ENCODE results near the gene CLDN7.
"Not testable (repeated sequence)": the region's sequence is repeated elsewhere in the genome, so short reads cannot be mapped to it uniquely, and the experiment has no call there.

CLDN7 gene

GRCh38 chr17:7249830-7250229 is 12.4 kb downstream of the CLDN7 start:
- H3K9ac ChIP-seq (ENCODE audit: low read length) = peak overlapping the region; percentile 74

GRCh38 chr17:7249214-7249613 is 13.1 kb downstream of the CLDN7 start:
- H3K4me3 ChIP-seq (ENCODE audit: low read depth in 1 of 2, low read length in 2 of 2) = no peak overlapping the region

More at GRCh38 chr17:7249830-7250229, 12.4 kb downstream of the CLDN7 start:
- H3K9me3 ChIP-seq (ENCODE audit: low read length) = no peaks in the 10 kb centered on the region
- peaks cover 29% of the 10 kb centered on the region for H3K36me3 ChIP-seq (ENCODE audit: insufficient read depth, low read length)
- H3K4me1 ChIP-seq (ENCODE audit: insufficient read depth, low read length) = peaks cover 31% of the 10 kb centered on the region
- H3K4me3 ChIP-seq (ENCODE audit: low read depth in 1 of 2, low read length in 2 of 2) = peak overlapping the region; percentile 79 to 83
- no peaks in the 10 kb centered on the region for H3K27me3 ChIP-seq (ENCODE audit: control insufficient read depth in 1 of 2, insufficient read depth in 2 of 2, low read length in 2 of 2)
- H3K27ac ChIP-seq (ENCODE audit: low read depth, low read length) = peak overlapping the region; percentile 86

GRCh38 chr17:7248796-7249195 is 13.5 kb downstream of the CLDN7 start:
- Histone ChIP-seq H3K4me3 (ENCODE audit: low read depth in 1 of 2, low read length in 2 of 2) (no peak overlapping the region), H3K4me1 (ENCODE audit: insufficient read depth, low read length) (peaks cover 31% of the 10 kb centered on the region), H3K27me3 (ENCODE audit: control insufficient read depth in 1 of 2, insufficient read depth in 2 of 2, low read length in 2 of 2) (no peaks in the 10 kb centered on the region), H3K9ac (ENCODE audit: low read length) (no peak overlapping the region), H3K36me3 (ENCODE audit: insufficient read depth, low read length) (peaks cover 29% of the 10 kb centered on the region), H3K9me3 (ENCODE audit: low read length) (no peaks in the 10 kb centered on the region), H3K27ac (ENCODE audit: low read depth, low read length) (no peak overlapping the region)

More at GRCh38 chr17:7249214-7249613, 13.1 kb downstream of the CLDN7 start:
- peaks cover 31% of the 10 kb centered on the region for H3K4me1 ChIP-seq (ENCODE audit: insufficient read depth, low read length)
- H3K27me3 ChIP-seq (ENCODE audit: control insufficient read depth in 1 of 2, insufficient read depth in 2 of 2, low read length in 2 of 2) = no peaks in the 10 kb centered on the region
- H3K9me3 ChIP-seq (ENCODE audit: low read length) = no peaks in the 10 kb centered on the region
- no peak overlapping the region for H3K9ac ChIP-seq (ENCODE audit: low read length)
- H3K36me3 ChIP-seq (ENCODE audit: insufficient read depth, low read length) = peaks cover 29% of the 10 kb centered on the region
- H3K27ac ChIP-seq (ENCODE audit: low read depth, low read length) = no peak overlapping the region

GRCh38 chr17:7246779-7247178 is 15.5 kb downstream of the CLDN7 start:
- Histone ChIP-seq H3K4me3 (ENCODE audit: low read depth in 1 of 2, low read length in 2 of 2) (no peak overlapping the region), H3K9ac (ENCODE audit: low read length) (no peak overlapping the region), H3K4me1 (ENCODE audit: insufficient read depth, low read length) (peaks cover 26% of the 10 kb centered on the region), H3K9me3 (ENCODE audit: low read length) (no peaks in the 10 kb centered on the region), H3K27me3 (ENCODE audit: control insufficient read depth in 1 of 2, insufficient read depth in 2 of 2, low read length in 2 of 2) (no peaks in the 10 kb centered on the region), H3K36me3 (ENCODE audit: insufficient read depth, low read length) (peaks cover 29% of the 10 kb centered on the region), H3K27ac (ENCODE audit: low read depth, low read length) (no peak overlapping the region)

- not testable (repeated sequence) for H3K9ac ChIP-seq (ENCODE audit: low read length); H3K9me3 ChIP-seq (ENCODE audit: low read length); H3K27ac ChIP-seq (ENCODE audit: low read depth, low read length); H3K4me3 ChIP-seq (ENCODE audit: low read depth in 1 of 2, low read length in 2 of 2); H3K27me3 ChIP-seq (ENCODE audit: control insufficient read depth in 1 of 2, insufficient read depth in 2 of 2, low read length in 2 of 2)
- peaks cover 26% of the 10 kb centered on the region for H3K4me1 ChIP-seq (ENCODE audit: insufficient read depth, low read length)
- peaks cover 46% of the 10 kb centered on the region for H3K36me3 ChIP-seq (ENCODE audit: insufficient read depth, low read length)
These were observed 18.4 kb downstream of the CLDN7 start for GRCh38 chr17:7243838-7244237.

- Histone ChIP-seq H3K36me3 (ENCODE audit: insufficient read depth, low read length) (peaks cover 46% of the 10 kb centered on the region), H3K27me3 (ENCODE audit: control insufficient read depth in 1 of 2, insufficient read depth in 2 of 2, low read length in 2 of 2) (no peaks in the 10 kb centered on the region), H3K9me3 (ENCODE audit: low read length) (no peaks in the 10 kb centered on the region), H3K4me3 (ENCODE audit: low read depth in 1 of 2, low read length in 2 of 2) (peak overlapping the region; percentile 66 to 82), H3K9ac (ENCODE audit: low read length) (peak overlapping the region; percentile 88), H3K27ac (ENCODE audit: low read depth, low read length) (peak overlapping the region; percentile 81), H3K4me1 (ENCODE audit: insufficient read depth, low read length) (peaks cover 24% of the 10 kb centered on the region)
These were observed 18.9 kb downstream of the CLDN7 start for GRCh38 chr17:7243453-7243729.

GRCh38 chr17:7242717-7243452 is 19.4 kb downstream of the CLDN7 start:
- H3K9ac ChIP-seq (ENCODE audit: low read length) = peak overlapping the region; percentile 88
- peak overlapping the region; percentile 66 to 82 for H3K4me3 ChIP-seq (ENCODE audit: low read depth in 1 of 2, low read length in 2 of 2)
- H3K4me1 ChIP-seq (ENCODE audit: insufficient read depth, low read length) = peaks cover 24% of the 10 kb centered on the region
- peak overlapping the region; percentile 81 for H3K27ac ChIP-seq (ENCODE audit: low read depth, low read length)
- peaks cover 46% of the 10 kb centered on the region for H3K36me3 ChIP-seq (ENCODE audit: insufficient read depth, low read length)
- no peaks in the 10 kb centered on the region for H3K9me3 ChIP-seq (ENCODE audit: low read length)
- H3K27me3 ChIP-seq (ENCODE audit: control insufficient read depth in 1 of 2, insufficient read depth in 2 of 2, low read length in 2 of 2) = no peaks in the 10 kb centered on the region

- Histone ChIP-seq H3K4me3 (ENCODE audit: low read depth in 1 of 2, low read length in 2 of 2) (peak within 1 kb of the TSS; percentile 69 to 82), H3K36me3 (ENCODE audit: insufficient read depth, low read length) (peaks cover 44% of the 10 kb centered on the region), H3K9me3 (ENCODE audit: low read length) (no peaks in the 10 kb centered on the region), H3K4me1 (ENCODE audit: insufficient read depth, low read length) (peaks cover 29% of the 10 kb centered on the region), H3K9ac (ENCODE audit: low read length) (peak within 1 kb of the TSS; percentile 88), H3K27ac (ENCODE audit: low read depth, low read length) (peak within 1 kb of the TSS; percentile 81), H3K27me3 (ENCODE audit: control insufficient read depth in 1 of 2, insufficient read depth in 2 of 2, low read length in 2 of 2) (no peaks in the 10 kb centered on the region)
These were observed 20.2 kb downstream of the CLDN7 start, which contains the start of gene GABARAP for GRCh38 chr17:7241783-7242716. GABARAP (minus strand) TSS chr17:7242449; CDS start chr17:7242330, 119 bp downstream.

- Histone ChIP-seq H3K9ac (ENCODE audit: low read length) (peak overlapping the region; percentile 88), H3K4me3 (ENCODE audit: low read depth in 1 of 2, low read length in 2 of 2) (peak overlapping the region; percentile 69 to 82), H3K36me3 (ENCODE audit: insufficient read depth, low read length) (peaks cover 44% of the 10 kb centered on the region), H3K27ac (ENCODE audit: low read depth, low read length) (peak overlapping the region; percentile 81), H3K9me3 (ENCODE audit: low read length) (no peaks in the 10 kb centered on the region), H3K27me3 (ENCODE audit: control insufficient read depth in 1 of 2, insufficient read depth in 2 of 2, low read length in 2 of 2) (no peaks in the 10 kb centered on the region), H3K4me1 (ENCODE audit: insufficient read depth, low read length) (peaks cover 34% of the 10 kb centered on the region)
These were observed 21.1 kb downstream of the CLDN7 start for GRCh38 chr17:7241090-7241733.

- H3K27ac ChIP-seq (ENCODE audit: low read depth, low read length) = no peak overlapping the region
- H3K9ac ChIP-seq (ENCODE audit: low read length) = peak overlapping the region; percentile 13
- peak overlapping the region in 1 of 2 donors; percentile 82 for H3K4me3 ChIP-seq (ENCODE audit: low read depth in 1 of 2, low read length in 2 of 2)
- peaks cover 34% of the 10 kb centered on the region for H3K4me1 ChIP-seq (ENCODE audit: insufficient read depth, low read length)
- no peaks in the 10 kb centered on the region for H3K9me3 ChIP-seq (ENCODE audit: low read length)
- peaks cover 45% of the 10 kb centered on the region for H3K36me3 ChIP-seq (ENCODE audit: insufficient read depth, low read length)
- H3K27me3 ChIP-seq (ENCODE audit: control insufficient read depth in 1 of 2, insufficient read depth in 2 of 2, low read length in 2 of 2) = no peaks in the 10 kb centered on the region
These were observed 21.9 kb downstream of the CLDN7 start for GRCh38 chr17:7240375-7240774.

Measured in muscle layer of colon (tissue), 2 donors.